Stimulated activated CD8-positive, alpha-beta memory T cell treated with anti-CD3 and anti-CD28 coated beads, Interleukin-4, amount 100 ng/mL, for 1 hour (primary cell): Measurements from ENCODE around the gene GPR183.

ENCODE experiments used
- DNase-seq, 2 donors: peaks; one replicate each; pipeline ENCODE4 v3.0.0-alpha.2; 2020; ENCODE audit warnings: low read depth in 2 of 2, low spot score in 1 of 2

The GPR183 gene

GRCh38 chr13:99296398-99296797 lies 10.8 kb downstream of the GPR183 start:
- DNase-seq: no peak

GRCh38 chr13:99295488-99296252 lies 11.5 kb downstream of the GPR183 start:
- DNase-seq: no peak

- DNase-seq: no peak
These were observed 12.2 kb downstream of the GPR183 start for GRCh38 chr13:99294958-99295357.

- no peak for DNase-seq
These were observed 13.0 kb downstream of the GPR183 start for GRCh38 chr13:99294198-99294597.

GRCh38 chr13:99293178-99293577 lies 14.0 kb downstream of the GPR183 start:
- DNase-seq: no peak

- no peak for DNase-seq
These were observed 16.3 kb downstream of the GPR183 start for GRCh38 chr13:99290894-99291293.

GRCh38 chr13:99289674-99290337 lies 17.4 kb downstream of the GPR183 start:
- DNase-seq: no peak

- no peak for DNase-seq
These were observed 17.9 kb downstream of the GPR183 start for GRCh38 chr13:99289271-99289670.

- no peak for DNase-seq
These were observed 19.1 kb downstream of the GPR183 start for GRCh38 chr13:99288089-99288488.

GRCh38 chr13:99287551-99287950 lies 19.6 kb downstream of the GPR183 start:
- no peak for DNase-seq

GRCh38 chr13:99285432-99286182 lies 21.6 kb downstream of the GPR183 start:
- DNase-seq: no peak

GRCh38 chr13:99282264-99283231 lies 24.7 kb downstream of the GPR183 start:
- no peak for DNase-seq

- no peak for DNase-seq
These were observed 25.4 kb downstream of the GPR183 start for GRCh38 chr13:99281811-99282263.

- no peak for DNase-seq
These were observed 27.0 kb downstream of the GPR183 start for GRCh38 chr13:99280166-99280565.

- DNase-seq: no peak
These were observed 27.6 kb downstream of the GPR183 start for GRCh38 chr13:99279637-99280036.

- DNase-seq: no peak
These were observed 28.4 kb downstream of the GPR183 start for GRCh38 chr13:99278843-99279242.

- no peak for DNase-seq
These were observed 29.0 kb downstream of the GPR183 start for GRCh38 chr13:99278200-99278599.

- DNase-seq: no peak
These were observed 29.6 kb downstream of the GPR183 start for GRCh38 chr13:99277629-99278028.

- DNase-seq: no peak
These were observed 30.5 kb downstream of the GPR183 start for GRCh38 chr13:99276706-99277105.

- no peak for DNase-seq
These were observed 32.1 kb downstream of the GPR183 start for GRCh38 chr13:99275093-99275469.

GRCh38 chr13:99273128-99273527 lies 34.1 kb downstream of the GPR183 start:
- no peak for DNase-seq
